CD14-positive monocyte (primary cell): ENCODE data around the gene CPT2. TPM values are rescaled to one million over a fixed set of nuclear protein-coding genes. Genes with fewer than 3 reads are reported as not detected.

ENCODE experiments used
- DNase-seq, 3 donors: peaks; one replicate each; pipeline ENCODE4 v3.0.0-alpha.2; 2011 to 2022
- H2AFZ ChIP-seq: 2 replicates; pipeline ENCODE4 v1.6.0; 2012; ENCODE audit warnings: mild to moderate bottlenecking, low read depth, low read length, inconsistent platforms; ENCODE audit not compliant: insufficient read depth, poor library complexity, severe bottlenecking
- H3K27ac ChIP-seq, 2 donors: 1 replicate in 1 of 2; 2 replicates in 1 of 2; pipeline ENCODE4 v1.5.1; 2012 to 2013; ENCODE audit warnings: low read length in 2 of 2, control low read depth in 1 of 2, inconsistent platforms in 1 of 2, low read depth in 1 of 2, mild to moderate bottlenecking in 1 of 2
- H3K27me3 ChIP-seq, 2 donors: one replicate each; pipeline versions ENCODE4 v1.6.0 to v1.6.1; 2011 to 2013; ENCODE audit warnings: low read length in 2 of 2; ENCODE audit not compliant: control insufficient read depth in 2 of 2, insufficient read depth in 2 of 2
- H3K36me3 ChIP-seq, 2 donors: replicated peaks in 1 of 2; 1 replicate in 1 of 2; 2 replicates in 1 of 2; pipeline versions ENCODE4 v1.5.1 to v1.6.1; 2012 to 2013; ENCODE audit warnings: low read length in 2 of 2, control low read depth in 1 of 2, inconsistent platforms in 1 of 2, mild to moderate bottlenecking in 1 of 2; ENCODE audit not compliant: insufficient read depth in 2 of 2, control insufficient read depth in 1 of 2
- H3K4me1 ChIP-seq, 2 donors: 1 replicate in 1 of 2; 2 replicates in 1 of 2; pipeline versions ENCODE4 v1.5.1 to v1.6.1; 2012 to 2013; ENCODE audit warnings: low read length in 2 of 2, control low read depth in 1 of 2, inconsistent platforms in 1 of 2, mild to moderate bottlenecking in 1 of 2, moderate library complexity in 1 of 2; ENCODE audit not compliant: insufficient read depth in 2 of 2, control insufficient read depth in 1 of 2
- H3K4me2 ChIP-seq: replicated peaks from 2 replicates; pipeline ENCODE3; 2012; ENCODE audit warnings: low read length, moderate library complexity, mild to moderate bottlenecking; ENCODE audit not compliant: poor library complexity, severe bottlenecking; ENCODE audit errors: extremely low read depth
- H3K4me3 ChIP-seq, 3 experiments: fragments of 200-600 bp in 1 of 3; sonication (generic) in 1 of 3; replicated peaks in 1 of 3; 1 replicate in 2 of 3; 2 replicates in 1 of 3; pipeline ENCODE4 v1.5.1; 2011 to 2013; ENCODE audit warnings: low read length in 3 of 3, mild to moderate bottlenecking in 3 of 3, control low read depth in 2 of 3, low read depth in 2 of 3, inconsistent platforms in 1 of 3, moderate library complexity in 1 of 3
- H3K79me2 ChIP-seq: 2 replicates; pipeline ENCODE4 v1.6.0; 2012; ENCODE audit warnings: mild to moderate bottlenecking, control low read depth, inconsistent platforms, low read length, moderate library complexity; ENCODE audit not compliant: insufficient read depth
- H3K9ac ChIP-seq: 2 replicates; pipeline ENCODE4 v1.6.0; 2017; ENCODE audit warnings: low read length, mild to moderate bottlenecking; ENCODE audit not compliant: insufficient read depth, poor library complexity, severe bottlenecking
- H3K9me3 ChIP-seq, 2 donors: replicated peaks in 1 of 2; 1 replicate in 1 of 2; 2 replicates in 1 of 2; pipeline versions ENCODE4 v1.5.1 to v1.6.1; 2012 to 2013; ENCODE audit warnings: low read length in 2 of 2, control low read depth in 1 of 2; ENCODE audit not compliant: control insufficient read depth in 1 of 2, insufficient read depth in 1 of 2
- H4K20me1 ChIP-seq: 2 replicates; pipeline ENCODE4 v1.6.0; 2012; ENCODE audit warnings: mild to moderate bottlenecking, low read length, control low read depth, moderate library complexity; ENCODE audit not compliant: insufficient read depth
- H3K27ac Mint-ChIP-seq, 7 donors: one replicate each; pipeline ENCODE4 v1.8.0; 2020; ENCODE audit warnings: mild to moderate bottlenecking in 7 of 7, mixed read lengths in 7 of 7, moderate library complexity in 6 of 7, inconsistent platforms in 2 of 7
- H3K27me3 Mint-ChIP-seq, 3 donors: one replicate each; pipeline ENCODE4 v1.8.0; 2021 to 2022; ENCODE audit warnings: low read depth in 3 of 3, mild to moderate bottlenecking in 3 of 3, mixed read lengths in 3 of 3, moderate library complexity in 3 of 3, inconsistent platforms in 1 of 3
- H3K36me3 Mint-ChIP-seq, 2 donors: one replicate each; pipeline ENCODE4 v1.8.0; 2020; ENCODE audit warnings: mixed read lengths in 2 of 2, inconsistent platforms in 1 of 2, mild to moderate bottlenecking in 1 of 2
- H3K4me1 Mint-ChIP-seq: one replicate; pipeline ENCODE4 v1.8.0; 2020; ENCODE audit warnings: mild to moderate bottlenecking, mixed read lengths
- H3K4me3 Mint-ChIP-seq, 2 donors: one replicate each; pipeline ENCODE4 v1.8.0; 2020; ENCODE audit warnings: mild to moderate bottlenecking in 2 of 2, mixed read lengths in 2 of 2, moderate library complexity in 1 of 2
- H3K9me3 Mint-ChIP-seq, 7 donors: one replicate each; pipeline ENCODE4 v1.8.0; 2020 to 2022; ENCODE audit warnings: mixed read lengths in 7 of 7, mild to moderate bottlenecking in 6 of 7, moderate library complexity in 6 of 7, inconsistent platforms in 2 of 7
- CTCF ChIP-seq: fragments of 200-600 bp; IDR thresholded peaks from one replicate; pipeline ENCODE4 v1.8.0; 2022; ENCODE audit warnings: antibody characterized with exemption, mild to moderate bottlenecking
- whole genome bisulfite sequencing: methylation state at CpG from one replicate; pipeline ENCODE4 v1.1.5; 2013; ENCODE audit warnings: missing lambda C conversion rate; ENCODE audit not compliant: insufficient coverage; 5-methylcytosine and 5-hydroxymethylcytosine counted together
- intact Hi-C, 2 donors: fragments of 100-400 bp; cut with micrococcal nuclease; formaldehyde crosslinking; loops; one replicate each; pipeline versions ENCODE4 v1.15.0 to v1.15.1; 2023
- polyA plus RNA-seq, 3 donors: library from polyadenylated mRNA; depleted of rRNA in 1 of 3; unstranded in 2 of 3; stranded (reverse) in 1 of 3; fragments of 300-500 nt in 2 of 3; fragments of >200 nt in 1 of 3; fragmentation: Illumina TruSeq in 2 of 3; gene quantifications; 1 replicate in 2 of 3; 2 replicates in 1 of 3; pipeline ENCODE4 v1.2.3, GENCODE V29; 2012 to 2021

The CPT2 gene
- polyA plus RNA-seq, 3 donors = 7.6 to 29.6 (median 20.2) TPM

- H3K27ac Mint-ChIP-seq = no peak overlapping the region
- H3K4me2 ChIP-seq = no peak overlapping the region
- H3K4me1 ChIP-seq = no peaks in the 10 kb centered on the region
- no peak overlapping the region for H2AFZ ChIP-seq
- H3K4me1 Mint-ChIP-seq = peaks cover 3% of the 10 kb centered on the region
- no peaks in the 10 kb centered on the region for H3K79me2 ChIP-seq
- H3K4me3 ChIP-seq = no peak overlapping the region
- H4K20me1 ChIP-seq = no peaks in the 10 kb centered on the region
- no peak for TF ChIP-seq CTCF
- intact Hi-C loops = no loop called here
- 80% methylated on average over 2 of the region's 5 CpGs for WGBS
- peaks cover 0 to 4% (median 0%) of the 10 kb centered on the region in 7 donors for H3K9me3 Mint-ChIP-seq
- no peaks in the 10 kb centered on the region for H3K9me3 ChIP-seq
- no peaks in the 10 kb centered on the region for H3K27me3 ChIP-seq
- no peak overlapping the region for H3K4me3 Mint-ChIP-seq
- H3K36me3 ChIP-seq = no peaks in the 10 kb centered on the region
- no peak overlapping the region for H3K9ac ChIP-seq
- no peaks in the 10 kb centered on the region for H3K36me3 Mint-ChIP-seq
- peaks cover 0 to 6% (median 3%) of the 10 kb centered on the region in 3 donors for H3K27me3 Mint-ChIP-seq
- H3K27ac ChIP-seq = no peak overlapping the region
- no peak for DNase-seq
These were observed 34.0 kb upstream of the CPT2 start for GRCh38 chr1:53162621-53163020.

GRCh38 chr1:53163291-53163768 is 33.3 kb upstream of the CPT2 start:
- H3K27ac Mint-ChIP-seq = no peak overlapping the region

More at GRCh38 chr1:53163291-53163768, 33.3 kb upstream of the CPT2 start:
- no peak overlapping the region for H3K9ac ChIP-seq
- intact Hi-C loops = no loop called here
- Mint-ChIP-seq H3K4me3 (no peak overlapping the region), H3K27me3 (peaks cover 0 to 6% (median 3%) of the 10 kb centered on the region in 3 donors), H3K9me3 (peaks cover 0 to 4% (median 0%) of the 10 kb centered on the region in 7 donors), H3K4me1 (peaks cover 3% of the 10 kb centered on the region), H3K36me3 (no peaks in the 10 kb centered on the region)
- TF ChIP-seq CTCF = no peak
- no peak overlapping the region for H3K4me2 ChIP-seq
- H3K36me3 ChIP-seq = no peaks in the 10 kb centered on the region
- no peaks in the 10 kb centered on the region for H3K4me1 ChIP-seq
- H3K4me3 ChIP-seq = no peak overlapping the region
- H3K9me3 ChIP-seq = no peaks in the 10 kb centered on the region
- no peak overlapping the region for H3K27ac ChIP-seq
- DNase-seq = no peak
- no peaks in the 10 kb centered on the region for H3K27me3 ChIP-seq
- WGBS = 78% methylated on average over 3 of the region's 10 CpGs
- H3K79me2 ChIP-seq = no peaks in the 10 kb centered on the region
- H4K20me1 ChIP-seq = no peaks in the 10 kb centered on the region
- H2AFZ ChIP-seq = no peak overlapping the region
